UCSD-AML1 (cell line): ENCODE measurements around the gene ABCG2.

Experiments used
- DNase-seq: peaks from one replicate; lab custom pipeline; 2025; ENCODE audit not compliant: unreplicated experiment; lab: John Stamatoyannopoulos, UW

Gene ABCG2

DNA sequence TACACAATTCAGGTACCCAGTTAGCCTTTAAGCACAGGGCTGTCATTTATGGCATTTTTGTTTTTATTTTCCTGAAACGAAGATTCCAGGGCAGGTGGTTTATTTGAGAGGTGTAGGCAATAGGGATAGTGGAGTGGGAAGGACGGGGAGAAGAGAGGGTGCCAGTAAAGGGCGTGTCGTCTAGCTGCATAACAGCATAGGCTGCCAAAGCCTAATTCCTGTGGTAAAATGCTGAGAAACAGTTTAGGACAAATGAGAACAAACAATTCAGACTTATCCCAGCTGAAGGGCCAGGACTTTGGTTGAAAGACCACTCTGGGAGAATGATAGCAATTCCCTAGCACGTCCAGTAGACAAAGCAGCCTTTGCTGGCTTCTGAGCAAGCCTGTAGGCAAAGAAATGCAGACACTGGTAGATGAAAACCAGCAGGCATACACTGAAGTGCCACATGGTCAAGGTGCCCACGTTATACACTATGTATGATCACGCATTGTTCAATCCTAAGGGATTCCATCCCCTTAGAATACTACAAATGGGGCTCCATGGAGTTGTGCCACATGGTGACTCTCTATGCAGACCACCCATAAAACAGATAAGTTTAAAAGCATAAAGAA, 80.4 kb downstream of the ABCG2 start:
- no peak for DNase-seq

GRCh38 chr4:88075336-88075735, 83.1 kb downstream of the ABCG2 start:
- DNase-seq, result no peak

DNA sequence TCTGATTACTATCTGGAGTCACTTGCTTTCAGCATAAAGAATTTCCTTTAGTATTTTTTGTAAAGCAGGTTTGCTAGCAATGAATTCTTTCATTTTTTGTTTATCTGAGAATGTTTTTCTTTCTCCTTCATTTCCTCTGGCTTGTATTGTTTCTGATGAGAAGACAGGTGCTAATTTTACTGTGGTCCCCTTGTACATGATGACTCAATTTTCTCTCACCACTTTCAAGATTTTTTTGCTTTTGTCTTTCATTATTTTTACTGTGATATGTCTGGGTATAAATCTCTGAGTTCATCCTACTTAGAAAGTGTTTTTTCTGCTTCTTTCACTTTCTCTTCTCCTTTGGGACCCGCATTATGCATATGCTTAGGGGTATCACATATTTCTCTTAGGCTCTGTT, 88.4 kb downstream of the ABCG2 start:
- no peak for DNase-seq

DNA sequence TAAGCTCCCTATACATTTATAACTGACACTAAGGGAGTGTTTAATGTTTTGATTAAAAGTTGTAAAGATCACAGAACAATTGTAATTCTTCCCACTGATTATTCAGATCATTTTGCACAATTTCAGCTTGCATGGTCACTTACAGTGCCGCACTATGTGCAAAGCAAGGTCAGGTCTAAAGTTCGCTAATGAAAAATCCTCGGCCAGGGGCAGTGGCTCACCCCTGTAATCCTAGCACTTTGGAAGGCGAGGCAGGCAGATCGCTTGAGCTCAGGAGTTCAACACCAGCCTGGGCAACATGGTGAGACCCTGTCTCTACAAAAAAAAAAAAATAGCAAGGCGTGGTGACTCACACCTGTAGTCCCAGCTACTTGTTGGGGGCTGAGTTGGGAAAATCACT, 94.0 kb downstream of the ABCG2 start:
- DNase-seq, result no peak

DNA sequence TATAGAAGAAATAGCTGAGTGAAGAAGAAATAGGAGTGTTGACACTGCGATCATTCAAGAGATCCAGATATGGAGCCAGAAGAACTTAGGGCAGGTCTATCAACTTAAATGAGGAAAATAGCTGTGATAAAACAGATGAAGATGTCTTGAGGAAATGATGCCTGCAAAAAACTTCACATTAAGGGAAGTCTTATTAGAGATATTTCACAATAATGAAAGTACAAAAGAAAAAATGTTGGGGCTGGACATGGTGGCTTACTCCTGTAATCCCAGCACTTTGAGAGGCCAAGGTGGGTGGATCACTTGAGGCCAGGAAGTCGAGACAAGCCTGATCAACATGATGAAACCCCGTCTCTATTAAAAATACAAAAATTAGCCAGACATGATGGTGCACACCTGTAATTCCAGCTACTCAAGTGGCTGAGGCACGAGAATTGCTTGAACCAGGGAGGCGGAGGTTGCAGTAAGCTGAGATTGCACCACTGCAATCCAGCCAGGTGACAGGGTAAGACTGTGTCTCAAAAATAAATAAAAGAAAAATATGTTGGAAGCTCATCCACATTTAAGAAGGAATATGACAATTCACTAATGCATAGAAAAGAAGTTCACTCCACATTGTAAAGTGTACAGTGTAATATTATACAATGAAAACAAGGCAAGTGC, 94.7 kb downstream of the ABCG2 start:
- no peak for DNase-seq

GRCh38 chr4:88062843-88063242, 95.6 kb downstream of the ABCG2 start:
- no peak for DNase-seq

DNA sequence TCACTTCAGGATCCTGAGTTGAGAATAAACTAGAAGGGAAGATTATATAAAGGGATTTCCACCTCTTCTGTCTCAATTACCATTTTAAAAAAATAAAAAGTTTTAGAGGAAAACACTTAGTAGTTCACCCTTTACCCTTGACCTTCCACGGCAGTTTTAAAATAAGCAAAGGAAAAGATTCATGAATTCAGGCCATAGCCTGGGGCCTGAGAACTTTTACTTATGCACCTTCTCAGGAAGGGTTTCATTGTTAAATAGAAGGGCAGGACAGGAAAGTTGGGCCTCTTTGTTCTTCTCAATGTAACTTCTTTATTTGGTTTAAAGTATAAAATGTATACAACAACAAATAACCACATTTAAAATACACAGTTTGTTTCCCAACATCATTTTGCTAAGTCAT, 96.1 kb downstream of the ABCG2 start:
- no peak for DNase-seq

- no peak for DNase-seq
Observed at GRCh38 chr4:88060431-88060830, 98.0 kb downstream of the ABCG2 start.

DNA sequence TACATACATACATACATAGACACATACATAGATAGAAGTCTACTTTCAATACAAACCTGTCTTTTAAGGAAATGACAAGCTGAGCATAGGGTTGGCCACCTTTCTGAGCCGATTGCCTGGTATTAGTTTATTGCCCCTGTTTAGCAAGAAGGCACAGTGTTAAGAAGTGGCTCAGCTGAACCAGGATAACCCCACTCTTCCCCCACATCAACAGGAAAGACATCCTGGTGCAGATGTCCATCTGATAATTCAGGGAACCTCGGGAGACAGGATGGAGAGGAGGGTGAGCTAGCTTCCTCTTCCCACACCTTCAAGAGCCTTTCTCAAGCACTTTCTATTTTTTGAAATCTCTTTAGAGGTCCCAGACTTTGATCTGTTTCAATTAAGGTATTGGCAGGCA, 98.7 kb downstream of the ABCG2 start:
- no peak for DNase-seq

GRCh38 chr4:88058295-88058694, 100.1 kb downstream of the ABCG2 start:
- DNase-seq, result no peak

- peak; percentile 11 for DNase-seq
Observed at GRCh38 chr4:88054901-88055300, 103.5 kb downstream of the ABCG2 start.

- DNase-seq, result no peak
Observed at GRCh38 chr4:88054229-88054628, 104.2 kb downstream of the ABCG2 start.

GRCh38 chr4:88045021-88045420, 113.4 kb downstream of the ABCG2 start:
- DNase-seq, result peak; percentile 13

DNA sequence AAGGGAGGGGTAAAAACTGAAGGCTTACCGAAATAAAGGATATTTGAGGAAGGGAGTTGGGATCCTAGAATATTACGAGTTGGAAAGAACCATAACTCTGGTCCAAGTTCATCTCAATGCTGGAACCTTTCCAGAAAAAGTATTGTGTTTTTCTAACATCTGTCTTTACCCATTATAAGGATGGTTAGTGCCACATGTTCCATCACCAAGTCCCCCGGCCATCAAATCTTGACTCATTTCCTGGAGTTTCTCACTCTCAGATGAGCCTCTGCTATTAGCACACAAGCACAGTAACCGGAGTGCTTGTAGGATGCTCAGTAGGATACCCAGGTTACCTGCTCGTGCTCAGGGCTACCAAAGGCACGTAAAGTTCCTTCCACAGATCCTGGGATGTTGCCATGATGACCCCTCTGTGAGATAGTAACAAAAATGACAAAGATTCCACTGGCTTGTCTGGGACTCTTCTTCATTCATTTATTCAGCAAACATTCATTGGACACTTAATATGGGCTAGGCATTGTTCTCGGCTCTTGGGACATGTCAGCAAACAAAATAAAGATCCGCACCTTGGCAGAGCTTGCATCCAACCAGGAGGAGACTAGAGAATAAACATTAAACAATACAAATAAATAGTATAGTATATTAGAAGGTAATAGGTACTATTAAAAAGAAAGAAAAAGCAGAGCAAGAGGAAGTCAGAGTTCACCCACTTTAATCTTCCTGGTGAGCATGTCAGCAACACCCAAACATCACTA, 114.7 kb downstream of the ABCG2 start:
- DNase-seq, result no peak

- DNase-seq, result no peak
Observed at GRCh38 chr4:88043001-88043400, 115.4 kb downstream of the ABCG2 start.

GRCh38 chr4:88041626-88042025, 116.8 kb downstream of the ABCG2 start:
- DNase-seq, result no peak

DNA sequence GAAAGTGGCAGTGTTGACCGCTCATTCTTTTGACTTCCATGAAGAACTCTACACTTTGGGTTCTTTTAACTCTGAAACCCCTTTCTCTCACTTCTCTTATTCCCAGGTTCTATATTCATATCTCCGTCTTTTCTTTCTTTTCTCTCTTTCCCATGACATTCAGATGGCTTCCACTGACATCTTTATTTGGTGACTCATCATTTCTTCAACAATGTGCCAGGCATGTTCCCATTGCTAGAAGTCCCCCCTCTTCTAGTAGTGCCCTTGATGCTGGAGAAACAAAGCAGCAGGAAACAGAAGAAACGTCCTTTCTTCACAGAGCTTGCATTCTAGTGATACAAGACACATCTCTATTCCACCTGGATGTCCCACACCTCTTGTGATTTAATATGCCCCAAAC, 117.7 kb downstream of the ABCG2 start:
- DNase-seq, result no peak
